ENCODE results near the gene ARHGEF4. TPM values are rescaled to one million over a fixed set of nuclear protein-coding genes. Genes with fewer than 3 reads are reported as not detected.

The ARHGEF4 gene
- total RNA-seq, 1 experiment from 2014 or later, result 12.6 TPM

DNA sequence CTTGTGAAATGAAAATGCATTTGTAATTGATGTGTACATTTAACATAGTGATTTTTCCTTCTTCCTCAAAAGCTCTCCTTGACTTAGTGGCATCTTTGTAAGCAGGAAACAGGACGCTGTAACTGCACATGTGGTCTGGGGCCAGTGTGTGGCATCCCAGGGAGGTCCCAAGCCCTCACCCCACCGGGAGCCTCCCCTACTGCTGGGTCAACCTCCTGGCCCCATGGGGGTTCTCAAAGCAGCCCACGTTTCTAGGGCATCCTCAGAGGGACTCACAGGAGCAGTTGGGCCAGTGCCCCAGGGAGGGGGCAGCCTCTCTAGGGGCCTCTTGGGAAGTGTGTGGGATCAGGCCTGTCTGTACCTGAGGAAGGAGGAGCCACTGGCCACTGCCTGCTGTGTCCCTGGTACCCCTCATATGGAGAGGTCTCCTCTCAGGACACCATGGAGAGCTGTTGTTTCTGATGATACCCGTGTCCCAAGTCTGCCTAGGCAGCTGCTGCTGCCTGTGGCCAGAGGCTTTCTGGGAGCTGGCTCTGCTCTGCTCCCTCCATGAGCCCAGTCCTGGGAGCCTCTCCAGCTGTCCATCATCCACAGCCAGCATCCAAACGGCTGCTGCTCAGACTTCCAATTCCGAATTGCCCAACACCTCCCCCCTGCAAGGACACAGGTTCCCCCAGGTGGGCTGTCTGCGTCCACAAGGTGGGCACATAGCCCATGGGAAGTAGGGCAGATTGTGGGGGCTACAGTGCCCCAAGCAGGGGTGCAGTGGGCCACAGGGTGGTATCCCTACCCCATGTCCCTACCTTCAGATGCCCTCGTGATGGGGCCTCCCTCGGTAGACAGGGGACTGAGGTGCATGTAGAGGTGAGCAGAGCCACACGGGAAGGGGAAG, 13.4 kb downstream of the ARHGEF4 start:
- H3K4me1 Mint-ChIP-seq, result peaks cover 4 to 6% of the 10 kb centered on the region in 2 experiments; a peak in 3 of 4 replicates
- Histone ChIP-seq H2AK5ac (ENCODE audit: insufficient read length, low read length) (no peak overlapping the region), H3K18ac (ENCODE audit: insufficient read length, low read depth, low read length) (no peak overlapping the region), H3K79me1 (ENCODE audit: insufficient read depth, low read depth, low read length, poor library complexity, severe bottlenecking) (no peaks in the 10 kb centered on the region), H3K9me3 (ENCODE audit: control insufficient read depth, low read depth, low read length) (no peaks in the 10 kb centered on the region), H3K14ac (ENCODE audit: insufficient read depth, low read length) (no peak overlapping the region; the same call in 1 of the 2 replicates), H2BK20ac (ENCODE audit: low read depth, low read length, poor library complexity, severe bottlenecking) (no peak overlapping the region), H3K23me2 (ENCODE audit: insufficient read length, low read depth, low read length, poor library complexity, severe bottlenecking) (no peaks in the 10 kb centered on the region), H3T11ph (ENCODE audit: low read length) (no peak overlapping the region), H4K5ac (ENCODE audit: insufficient read length, low read depth, low read length) (no peak overlapping the region), H2BK15ac (ENCODE audit: low read depth, low read length) (no peak overlapping the region), H4K8ac (replicated peaks; ENCODE audit: insufficient read length, low read depth, low read length) (no peak overlapping the region), H3K27ac (ENCODE audit: insufficient read length, low read depth, low read length) (no peak overlapping the region), H3K9ac (ENCODE audit: extremely low read depth, insufficient read length, low read length) (no peak overlapping the region), H3K4me2 (ENCODE audit: insufficient read depth, insufficient read length, low read length) (no peak overlapping the region), H3K4ac (ENCODE audit: low read depth, low read length) (no peak overlapping the region), H3K56ac (ENCODE audit: insufficient read length, low read depth, low read length) (no peak overlapping the region), H2BK12ac (ENCODE audit: insufficient read length, low read depth, low read length) (no peak overlapping the region), H3K27me3 (ENCODE audit: insufficient read depth, low read length) (no peaks in the 10 kb centered on the region), H2BK120ac (ENCODE audit: low read depth, low read length, poor library complexity, severe bottlenecking) (no peak overlapping the region), H3K79me2 (ENCODE audit: insufficient read depth, low read length) (no peaks in the 10 kb centered on the region), H2BK5ac (ENCODE audit: insufficient read length, low read length) (no peak overlapping the region), H3K23ac (ENCODE audit: insufficient read length, low read depth, low read length) (no peak overlapping the region), H3K4me1 (ENCODE audit: insufficient read depth, low read length) (no peaks in the 10 kb centered on the region), H2AFZ (ENCODE audit: low read length) (no peak overlapping the region), H4K20me1 (ENCODE audit: control insufficient read depth, insufficient read depth, insufficient read length) (no peaks in the 10 kb centered on the region), H4K91ac (ENCODE audit: insufficient read length, low read depth, low read length) (no peak overlapping the region)
- no peaks in the 10 kb centered on the region for H3K27me3 Mint-ChIP-seq (ENCODE audit: low read depth)
- H3K27ac Mint-ChIP-seq, result peak overlapping the region in 1 of 3 experiments; percentile 86; a peak in 2 of 7 replicates
- no peak for DNase-seq
- no CpG with 5 or more reads among the region's 10 CpGs for WGBS (ENCODE audit: extremely low coverage, insufficient read length, low lambda C conversion rate)
- H3K4me3 Mint-ChIP-seq, result no peak overlapping the region
- TF ChIP-seq, protein P1, sequence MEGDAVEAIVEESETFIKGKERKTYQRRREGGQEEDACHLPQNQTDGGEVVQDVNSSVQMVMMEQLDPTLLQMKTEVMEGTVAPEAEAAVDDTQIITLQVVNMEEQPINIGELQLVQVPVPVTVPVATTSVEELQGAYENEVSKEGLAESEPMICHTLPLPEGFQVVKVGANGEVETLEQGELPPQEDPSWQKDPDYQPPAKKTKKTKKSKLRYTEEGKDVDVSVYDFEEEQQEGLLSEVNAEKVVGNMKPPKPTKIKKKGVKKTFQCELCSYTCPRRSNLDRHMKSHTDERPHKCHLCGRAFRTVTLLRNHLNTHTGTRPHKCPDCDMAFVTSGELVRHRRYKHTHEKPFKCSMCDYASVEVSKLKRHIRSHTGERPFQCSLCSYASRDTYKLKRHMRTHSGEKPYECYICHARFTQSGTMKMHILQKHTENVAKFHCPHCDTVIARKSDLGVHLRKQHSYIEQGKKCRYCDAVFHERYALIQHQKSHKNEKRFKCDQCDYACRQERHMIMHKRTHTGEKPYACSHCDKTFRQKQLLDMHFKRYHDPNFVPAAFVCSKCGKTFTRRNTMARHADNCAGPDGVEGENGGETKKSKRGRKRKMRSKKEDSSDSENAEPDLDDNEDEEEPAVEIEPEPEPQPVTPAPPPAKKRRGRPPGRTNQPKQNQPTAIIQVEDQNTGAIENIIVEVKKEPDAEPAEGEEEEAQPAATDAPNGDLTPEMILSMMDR (conservative IDR thresholded peaks at IDR 0.05), result no peak
- H3K36me3 Mint-ChIP-seq (ENCODE audit: insufficient read depth in 1 of 3, low read depth in 3 of 3), result no peaks in the 10 kb centered on the region
- no peaks in the 10 kb centered on the region for H3K9me3 Mint-ChIP-seq
